Esophagus squamous epithelium (tissue), 4 donors: Measurements from ENCODE around the gene CCDC13. TPM values are rescaled to one million over a fixed set of nuclear protein-coding genes. Genes with fewer than 3 reads are reported as not detected.

ENCODE experiments used
- small RNA-seq, 4 donors: library from RNA; depleted of rRNA; stranded (forward); fragments of <200 nt; gene quantifications; one replicate each; pipeline ENCODE3, GENCODE V24; 2016
- total RNA-seq, 4 donors: library from RNA; depleted of rRNA; stranded (reverse); fragments of >200 nt; gene quantifications; one replicate each; pipeline ENCODE4 v1.1.0, GENCODE V29; 2016

The CCDC13 gene
- total RNA-seq, 4 donors from 2014 or later = 0.62 to 1.3 TPM; not detected in 2

Small RNA genes lying within 50 kb of the gene (small RNA-seq; reads per million reads assigned to genes)
- gene CCDC13 = 0 reads per million in 4 donors

Other genes with a start within 250 kb of the CCDC13 start
- 10 to 100 TPM in 3 of 4 donors, 1 to 10 TPM in 1; 8.8 to 38.5 (median 26.2) TPM for gene SEC22C, start 191.3 kb downstream of the CCDC13 start, total RNA-seq
- 10 to 100 TPM; 11.4 to 23.5 (median 20.5) TPM for gene SS18L2, start 182.4 kb downstream of the CCDC13 start, total RNA-seq
- 100 to 1,000 TPM in 1 of 4 donors, 10 to 100 TPM in 3; 18.0 to 112 (median 50.7) TPM for gene NKTR, start 172.6 kb downstream of the CCDC13 start, total RNA-seq
- 10 to 100 TPM in 2 of 4 donors, 1 to 10 TPM in 2; 5.0 to 34.3 (median 10.3) TPM for gene ZBTB47, start 119.6 kb downstream of the CCDC13 start, total RNA-seq
- gene KLHL40, start 87.7 kb downstream of the CCDC13 start, total RNA-seq = not detected
- not detected for gene HHATL, start 70.5 kb downstream of the CCDC13 start, total RNA-seq
- 100 to 1,000 TPM in 3 of 4 donors, 10 to 100 TPM in 1; 52.3 to 239 (median 212) TPM for gene HIGD1A, start 31.2 kb upstream of the CCDC13 start, total RNA-seq
- 1 to 10 TPM; 2.7 to 6.5 (median 3.1) TPM for gene ACKR2, start 36.2 kb upstream of the CCDC13 start, total RNA-seq
- not detected for gene CYP8B1, start 102.6 kb upstream of the CCDC13 start, total RNA-seq
- gene ZNF662, start 132.9 kb upstream of the CCDC13 start, total RNA-seq = 1 to 10 TPM; 1.9 to 7.6 (median 2.8) TPM
- 10 to 100 TPM in 1 of 4 donors, 1 to 10 TPM in 3; 1.4 to 10.1 (median 2.4) TPM for gene GASK1A, start 206.1 kb upstream of the CCDC13 start, total RNA-seq